HEK293 (cell line): ENCODE data around the gene MAPK11.

ENCODE experiments used
- CTCF ChIA-PET: fragments of 350-600 bp; formaldehyde crosslinking; extraction: SDS; loops from one replicate; lab custom pipeline; 2021; ENCODE audit warnings: antibody characterized with exemption; lab: Yijun Ruan, JAX
- POLR2A ChIA-PET: fragments of 300-600 bp; formaldehyde crosslinking; extraction: SDS; loops from one replicate; lab custom pipeline; 2020; ENCODE audit warnings: antibody characterized with exemption, inconsistent platforms; lab: Yijun Ruan, JAX
- H3K27ac ChIP-seq: fragments of 200-500 bp; sonication (Bioruptor generic); 2 replicates; pipeline ENCODE4 v1.5.1; 2014; ENCODE audit warnings: low read depth, low read length, control low read depth, inconsistent platforms; ENCODE audit errors: extremely low read depth
- H3K36me3 ChIP-seq, 2 experiments: fragments of 200-500 bp in 1 of 2; sonication (Bioruptor generic) in 1 of 2; 1 replicate in 1 of 2; 2 replicates in 1 of 2; pipeline ENCODE4 v1.5.1; 2014 to 2017; ENCODE audit warnings: inconsistent platforms in 2 of 2, low read length in 2 of 2; ENCODE audit not compliant: control insufficient read depth in 2 of 2, insufficient read depth in 1 of 2
- H3K4me1 ChIP-seq: fragments of 200-500 bp; sonication (Bioruptor generic); 2 replicates; pipeline ENCODE4 v1.5.1; 2014; ENCODE audit warnings: mild to moderate bottlenecking, low read length, inconsistent platforms; ENCODE audit not compliant: control insufficient read depth, insufficient read depth
- H3K4me3 ChIP-seq: 2 replicates; pipeline ENCODE4 v1.5.1; 2011; ENCODE audit warnings: low read depth, mild to moderate bottlenecking, control low read depth, low read length, moderate library complexity
- H3K9me3 ChIP-seq: fragments of 200-500 bp; sonication (Bioruptor generic); 2 replicates; pipeline ENCODE4 v1.5.1; 2014; ENCODE audit warnings: low read depth, low read length, inconsistent platforms; ENCODE audit not compliant: control insufficient read depth, insufficient read depth
- KLF1 ChIP-seq: fragments of 450-650 bp; formaldehyde crosslinking; IDR thresholded peaks from 2 replicates; pipeline ENCODE4 v1.5.1; 2016; ENCODE audit warnings: missing biosample characterization, missing genetic modification characterization
- MZF1 ChIP-seq: fragments of 450-650 bp; formaldehyde crosslinking; IDR thresholded peaks from 2 replicates; pipeline ENCODE4 v1.5.1; 2017; ENCODE audit warnings: missing biosample characterization, missing genetic modification characterization, borderline replicate concordance
- SCRT2 ChIP-seq: fragments of 450-650 bp; formaldehyde crosslinking; IDR thresholded peaks from 2 replicates; pipeline ENCODE4 v1.5.1; 2016; ENCODE audit warnings: missing biosample characterization, missing genetic modification characterization
- TRIM28 ChIP-seq: IDR thresholded peaks from 2 replicates; pipeline ENCODE4 v1.6.1; 2011; ENCODE audit warnings: low read length, control low read depth, borderline replicate concordance
- ZNF10 ChIP-seq: fragments of 450-650 bp; formaldehyde crosslinking; IDR thresholded peaks from 2 replicates; pipeline ENCODE4 v1.5.1; 2017; ENCODE audit warnings: missing biosample characterization, missing genetic modification characterization
- ZNF184 ChIP-seq: fragments of 450-650 bp; IDR thresholded peaks from 2 replicates; pipeline ENCODE4 v1.5.1; 2018; ENCODE audit warnings: missing biosample characterization, mild to moderate bottlenecking, missing genetic modification characterization
- ZNF302 ChIP-seq: fragments of 450-650 bp; formaldehyde crosslinking; IDR thresholded peaks from 2 replicates; pipeline ENCODE4 v1.5.1; 2016; ENCODE audit warnings: missing biosample characterization, missing genetic modification characterization, low read depth
- ZNF324 ChIP-seq: fragments of 450-650 bp; formaldehyde crosslinking; IDR thresholded peaks from 2 replicates; pipeline ENCODE4 v1.5.1; 2016; ENCODE audit warnings: missing biosample characterization, missing genetic modification characterization
- ZNF362 ChIP-seq: fragments of 450-650 bp; formaldehyde crosslinking; IDR thresholded peaks from 2 replicates; pipeline ENCODE4 v1.5.1; 2016; ENCODE audit warnings: missing biosample characterization, missing genetic modification characterization
- ZNF433 ChIP-seq: fragments of 450-650 bp; formaldehyde crosslinking; IDR thresholded peaks from 2 replicates; pipeline ENCODE4 v1.5.1; 2016; ENCODE audit warnings: missing biosample characterization, missing genetic modification characterization, low read depth
- ZNF488 ChIP-seq: fragments of 450-650 bp; formaldehyde crosslinking; IDR thresholded peaks from 2 replicates; pipeline ENCODE4 v1.5.1; 2016; ENCODE audit warnings: missing biosample characterization, missing genetic modification characterization
- ZNF558 ChIP-seq: fragments of 450-650 bp; formaldehyde crosslinking; IDR thresholded peaks from 2 replicates; pipeline ENCODE4 v1.5.1; 2016; ENCODE audit warnings: missing biosample characterization, missing genetic modification characterization
- ZNF580 ChIP-seq: fragments of 450-650 bp; formaldehyde crosslinking; IDR thresholded peaks from 2 replicates; pipeline ENCODE4 v1.5.1; 2016; ENCODE audit warnings: missing biosample characterization, missing genetic modification characterization
- ZNF701 ChIP-seq: fragments of 450-650 bp; formaldehyde crosslinking; IDR thresholded peaks from 2 replicates; pipeline ENCODE4 v1.5.1; 2016; ENCODE audit warnings: missing biosample characterization, missing genetic modification characterization
- ZSCAN16 ChIP-seq: fragments of 450-650 bp; formaldehyde crosslinking; IDR thresholded peaks from 2 replicates; pipeline ENCODE4 v1.5.1; 2016; ENCODE audit warnings: missing biosample characterization, missing genetic modification characterization
- ZSCAN30 ChIP-seq: fragments of 450-650 bp; IDR thresholded peaks from 2 replicates; pipeline ENCODE4 v1.5.1; 2018; ENCODE audit warnings: missing biosample characterization, mild to moderate bottlenecking, missing genetic modification characterization, moderate library complexity
- ZSCAN4 ChIP-seq: fragments of 450-650 bp; formaldehyde crosslinking; IDR thresholded peaks from 2 replicates; pipeline ENCODE4 v1.5.1; 2017; ENCODE audit warnings: missing biosample characterization, missing genetic modification characterization
- TF ChIP-seq, protein P1 (sequence below): fragments of 450-650 bp; formaldehyde crosslinking; conservative IDR thresholded peaks from 2 replicates; pipeline ENCODE4 v1.5.1; 2016; ENCODE audit warnings: low read depth, missing biosample characterization, missing genetic modification characterization
- TF ChIP-seq, protein P2 (sequence below): fragments of 450-650 bp; formaldehyde crosslinking; IDR thresholded peaks from 2 replicates; pipeline ENCODE4 v1.5.1; 2016; ENCODE audit warnings: missing biosample characterization, missing genetic modification characterization

Gene MAPK11

DNA sequence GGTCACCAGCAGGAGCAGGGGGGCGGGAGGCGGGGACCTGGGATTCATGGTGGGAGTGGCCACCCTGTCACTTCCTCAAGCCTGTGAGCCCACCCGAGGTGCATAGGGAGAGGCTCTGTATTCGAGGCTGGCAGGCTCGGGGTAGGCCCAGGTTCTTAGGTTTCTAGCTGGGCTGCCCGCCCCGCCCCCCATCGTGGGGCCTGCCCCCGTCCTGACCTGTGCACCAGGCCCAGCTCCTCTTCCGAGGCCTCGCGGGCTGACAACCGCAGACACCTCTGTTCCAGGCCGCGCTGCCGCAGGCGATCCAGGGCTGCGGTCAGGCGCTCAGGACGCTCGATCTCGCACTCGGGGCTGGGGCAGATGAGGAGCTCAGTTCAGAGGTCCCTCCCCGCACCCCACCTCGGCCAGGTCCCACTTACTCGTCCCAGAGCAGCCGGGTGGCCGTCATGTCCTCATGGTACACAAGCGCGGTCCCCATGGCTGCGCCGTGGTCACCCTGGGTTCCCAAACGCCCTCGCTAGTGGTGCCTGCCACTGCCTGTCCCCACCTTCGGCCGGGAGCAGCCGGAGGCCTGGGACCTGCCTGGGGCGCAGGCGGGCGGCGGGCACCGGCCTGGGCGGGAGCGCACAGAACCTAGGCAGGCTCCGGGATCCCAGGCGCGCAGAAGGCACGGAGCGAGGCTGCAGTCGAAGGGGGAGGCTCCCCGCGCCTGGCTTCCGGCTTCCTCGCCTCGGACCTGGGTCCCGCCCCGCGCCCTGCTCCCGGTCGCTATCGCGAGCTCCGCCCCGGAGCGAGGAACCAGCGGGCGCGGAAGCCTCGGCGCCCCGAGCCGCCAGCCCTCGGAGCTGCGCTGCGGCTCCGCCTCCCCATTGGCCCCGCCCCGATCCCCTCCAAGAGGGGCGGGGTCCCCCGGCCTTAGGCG, 19.4 kb downstream of the MAPK11 start, which contains the start of gene HDAC10 (continued):
- TF ChIP-seq ZNF580 (no peak), ZNF433 (tag by site-specific recombination) (no peak)

GRCh38 chr22:50250249-50250554, 20.0 kb downstream of the MAPK11 start:
- Histone ChIP-seq H3K27ac (peak overlapping the region; percentile 86; the same call in 1 of the 2 replicates), H3K4me1 (peaks cover 12% of the 10 kb centered on the region), H3K4me3 (no peak overlapping the region), H3K36me3 (peaks cover 8 to 79% of the 10 kb centered on the region in 2 experiments; a peak in 2 of 3 replicates), H3K9me3 (no peaks in the 10 kb centered on the region)
- TF ChIP-seq ZNF558 (tag by site-specific recombination) = no peak
- no peak for TF ChIP-seq ZSCAN16
- TF ChIP-seq TRIM28 = no peak
- TF ChIP-seq, protein P1, sequence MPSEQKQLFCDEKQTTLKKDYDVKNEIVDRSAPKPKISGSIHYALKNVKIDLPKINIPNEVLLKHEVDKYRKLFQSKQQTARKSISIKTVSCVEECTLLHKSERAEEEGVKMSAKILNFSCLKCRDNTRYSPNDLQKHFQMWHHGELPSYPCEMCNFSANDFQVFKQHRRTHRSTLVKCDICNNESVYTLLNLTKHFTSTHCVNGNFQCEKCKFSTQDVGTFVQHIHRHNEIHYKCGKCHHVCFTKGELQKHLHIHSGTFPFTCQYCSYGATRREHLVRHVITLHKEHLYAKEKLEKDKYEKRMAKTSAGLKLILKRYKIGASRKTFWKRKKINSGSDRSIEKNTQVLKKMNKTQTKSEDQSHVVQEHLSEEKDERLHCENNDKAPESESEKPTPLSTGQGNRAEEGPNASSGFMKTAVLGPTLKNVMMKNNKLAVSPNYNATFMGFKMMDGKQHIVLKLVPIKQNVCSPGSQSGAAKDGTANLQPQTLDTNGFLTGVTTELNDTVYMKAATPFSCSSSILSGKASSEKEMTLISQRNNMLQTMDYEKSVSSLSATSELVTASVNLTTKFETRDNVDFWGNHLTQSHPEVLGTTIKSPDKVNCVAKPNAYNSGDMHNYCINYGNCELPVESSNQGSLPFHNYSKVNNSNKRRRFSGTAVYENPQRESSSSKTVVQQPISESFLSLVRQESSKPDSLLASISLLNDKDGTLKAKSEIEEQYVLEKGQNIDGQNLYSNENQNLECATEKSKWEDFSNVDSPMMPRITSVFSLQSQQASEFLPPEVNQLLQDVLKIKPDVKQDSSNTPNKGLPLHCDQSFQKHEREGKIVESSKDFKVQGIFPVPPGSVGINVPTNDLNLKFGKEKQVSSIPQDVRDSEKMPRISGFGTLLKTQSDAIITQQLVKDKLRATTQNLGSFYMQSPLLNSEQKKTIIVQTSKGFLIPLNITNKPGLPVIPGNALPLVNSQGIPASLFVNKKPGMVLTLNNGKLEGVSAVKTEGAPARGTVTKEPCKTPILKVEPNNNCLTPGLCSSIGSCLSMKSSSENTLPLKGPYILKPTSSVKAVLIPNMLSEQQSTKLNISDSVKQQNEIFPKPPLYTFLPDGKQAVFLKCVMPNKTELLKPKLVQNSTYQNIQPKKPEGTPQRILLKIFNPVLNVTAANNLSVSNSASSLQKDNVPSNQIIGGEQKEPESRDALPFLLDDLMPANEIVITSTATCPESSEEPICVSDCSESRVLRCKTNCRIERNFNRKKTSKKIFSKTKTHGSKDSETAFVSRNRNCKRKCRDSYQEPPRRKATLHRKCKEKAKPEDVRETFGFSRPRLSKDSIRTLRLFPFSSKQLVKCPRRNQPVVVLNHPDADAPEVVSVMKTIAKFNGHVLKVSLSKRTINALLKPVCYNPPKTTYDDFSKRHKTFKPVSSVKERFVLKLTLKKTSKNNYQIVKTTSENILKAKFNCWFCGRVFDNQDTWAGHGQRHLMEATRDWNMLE = no peak
- no peak for TF ChIP-seq KLF1 (tag by site-specific recombination)
- no peak for TF ChIP-seq ZNF701 (tag by site-specific recombination)
- TF ChIP-seq MZF1 (tag by site-specific recombination) = no peak
- no peak for TF ChIP-seq ZNF184 (tag by site-specific recombination)
- TF ChIP-seq ZNF10 (tag by site-specific recombination) = no peak
- TF ChIP-seq ZNF302 (tag by site-specific recombination) = no peak
- TF ChIP-seq ZNF324 (tag by site-specific recombination) = no peak
- no peak for TF ChIP-seq ZSCAN30
- TF ChIP-seq ZSCAN4 = no peak
- TF ChIP-seq ZNF362 (tag by site-specific recombination) = no peak
- no peak for TF ChIP-seq ZNF488 (tag by site-specific recombination)
- no peak for TF ChIP-seq SCRT2 (tag by site-specific recombination)
- TF ChIP-seq, protein P2, sequence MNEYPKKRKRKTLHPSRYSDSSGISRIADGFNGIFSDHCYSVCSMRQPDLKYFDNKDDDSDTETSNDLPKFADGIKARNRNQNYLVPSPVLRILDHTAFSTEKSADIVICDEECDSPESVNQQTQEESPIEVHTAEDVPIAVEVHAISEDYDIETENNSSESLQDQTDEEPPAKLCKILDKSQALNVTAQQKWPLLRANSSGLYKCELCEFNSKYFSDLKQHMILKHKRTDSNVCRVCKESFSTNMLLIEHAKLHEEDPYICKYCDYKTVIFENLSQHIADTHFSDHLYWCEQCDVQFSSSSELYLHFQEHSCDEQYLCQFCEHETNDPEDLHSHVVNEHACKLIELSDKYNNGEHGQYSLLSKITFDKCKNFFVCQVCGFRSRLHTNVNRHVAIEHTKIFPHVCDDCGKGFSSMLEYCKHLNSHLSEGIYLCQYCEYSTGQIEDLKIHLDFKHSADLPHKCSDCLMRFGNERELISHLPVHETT (tag by site-specific recombination) = no peak
- POLR2A ChIA-PET = interaction anchor here (0.5 to 2.2 kb wide), 10 partner anchors 10 to 258 kb away, joined by 3 to 20 read pairs (median 7); partner anchors contain the start of genes LMF2, MAPK12, NCAPH2 and PLXNB2
- CTCF ChIA-PET = interaction anchor here (0.7 to 2.4 kb wide), 7 partner anchors 9 to 248 kb away, joined by 3 to 24 read pairs (median 5); no protein-coding TSS in a partner anchor
